ENCODE measurements around the gene GRK4.
"Not testable (repeated sequence)": the region's sequence is repeated elsewhere in the genome, so short reads cannot be mapped to it uniquely, and the experiment has no call there.

GRK4 gene

GRCh38 chr4:2962614-2963174, 677 bp upstream of the GRK4 start:
- no peak for FAIRE-seq

- FAIRE-seq = no peak
These were observed 648 bp downstream of the GRK4 start for GRCh38 chr4:2963966-2964471.

GRCh38 chr4:2964706-2965258, 1.4 kb downstream of the GRK4 start:
- no peak for FAIRE-seq

- FAIRE-seq = no peak
These were observed 1.9 kb downstream of the GRK4 start for GRCh38 chr4:2965262-2965661.

GRCh38 chr4:2968381-2968780, 5.0 kb downstream of the GRK4 start:
- FAIRE-seq = no peak

GRCh38 chr4:2971275-2971674, 7.9 kb downstream of the GRK4 start:
- no peak for FAIRE-seq

- no peak for FAIRE-seq
These were observed 14.1 kb downstream of the GRK4 start for GRCh38 chr4:2977211-2978088.

- no peak for FAIRE-seq
These were observed 18.0 kb downstream of the GRK4 start for GRCh38 chr4:2981256-2981819.

- FAIRE-seq = no peak
These were observed 18.6 kb downstream of the GRK4 start for GRCh38 chr4:2982012-2982411.

- FAIRE-seq = not testable (repeated sequence)
These were observed 20.3 kb downstream of the GRK4 start for GRCh38 chr4:2983715-2984114.

- no peak for FAIRE-seq
These were observed 27.9 kb downstream of the GRK4 start for GRCh38 chr4:2991243-2991642.

- no peak for FAIRE-seq
These were observed 31.5 kb downstream of the GRK4 start for GRCh38 chr4:2994917-2995316.

GRCh38 chr4:2995546-2996265, 32.3 kb downstream of the GRK4 start:
- FAIRE-seq = no peak

GRCh38 chr4:2996415-2996814, 33.0 kb downstream of the GRK4 start:
- FAIRE-seq = no peak

- FAIRE-seq = no peak
These were observed 44.4 kb downstream of the GRK4 start for GRCh38 chr4:3007724-3008123.

- no peak for FAIRE-seq
These were observed 46.1 kb downstream of the GRK4 start for GRCh38 chr4:3009422-3009821.

GRCh38 chr4:3010577-3010976, 47.2 kb downstream of the GRK4 start:
- no peak for FAIRE-seq

GRCh38 chr4:3010998-3011397, 47.6 kb downstream of the GRK4 start:
- no peak for FAIRE-seq

GRCh38 chr4:3011456-3012220, 48.3 kb downstream of the GRK4 start:
- no peak for FAIRE-seq

- FAIRE-seq = no peak
These were observed 50.0 kb downstream of the GRK4 start for GRCh38 chr4:3013323-3013722.

GRCh38 chr4:3013839-3014350, 50.5 kb downstream of the GRK4 start:
- no peak for FAIRE-seq

- no peak for FAIRE-seq
These were observed 53.6 kb downstream of the GRK4 start for GRCh38 chr4:3016961-3017360.
